ENCODE results near the gene CREBBP.
"Not testable (repeated sequence)": the region's sequence is repeated elsewhere in the genome, so short reads cannot be mapped to it uniquely, and the experiment has no call there.

CREBBP gene

GRCh38 chr16:3715430-3715829 is 165.1 kb downstream of the CREBBP start:
- DNase-seq (ENCODE audit: low read depth in 2 of 2), result no peak

- DNase-seq (ENCODE audit: low read depth in 2 of 2), result not testable (repeated sequence)
Measured at GRCh38 chr16:3714378-3714777, 166.1 kb downstream of the CREBBP start.

GRCh38 chr16:3713587-3714242 is 166.8 kb downstream of the CREBBP start:
- no peak for DNase-seq (ENCODE audit: low read depth in 2 of 2)

- DNase-seq (ENCODE audit: low read depth in 2 of 2), result no peak
Measured at GRCh38 chr16:3712861-3713372, 167.6 kb downstream of the CREBBP start.

DNA sequence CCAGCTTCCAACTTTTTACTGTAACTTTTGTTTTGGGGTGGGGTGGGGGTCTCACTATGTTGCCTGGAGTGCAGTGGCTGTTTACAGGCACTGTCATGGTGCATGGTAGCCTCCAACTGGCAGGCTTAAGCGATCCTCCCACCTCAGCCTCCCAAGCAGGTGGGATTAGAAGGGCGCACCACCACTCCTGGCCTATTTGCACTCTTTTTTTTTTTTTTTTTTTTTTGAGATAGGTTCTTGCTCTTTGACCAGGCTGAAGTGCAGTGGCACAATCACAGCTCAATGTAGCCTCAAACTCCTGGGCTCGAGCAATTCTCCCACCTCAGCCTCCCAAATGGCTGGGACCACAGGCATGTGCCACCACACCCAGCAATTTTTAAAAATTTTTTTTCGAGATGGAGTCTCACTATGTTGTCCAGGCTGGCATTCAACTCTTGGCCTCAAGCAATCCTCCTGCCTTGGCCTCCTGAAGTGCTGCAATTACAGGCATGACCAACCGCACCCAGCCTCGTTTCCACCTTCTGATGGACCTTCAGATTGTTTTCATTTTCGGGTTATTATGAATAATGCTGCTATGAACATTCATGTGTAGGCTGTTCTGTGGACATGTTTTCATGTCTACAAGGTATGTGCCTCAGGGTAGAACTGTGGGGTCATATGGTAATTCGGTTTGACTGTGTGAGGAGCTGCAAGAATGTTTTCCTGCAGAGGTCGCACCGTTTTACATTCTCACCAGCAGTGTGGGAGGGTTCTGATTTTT is 174.1 kb downstream of the CREBBP start:
- no peak for DNase-seq (ENCODE audit: low read depth in 2 of 2)

GRCh38 chr16:3702082-3702481 is 178.4 kb downstream of the CREBBP start:
- DNase-seq (ENCODE audit: low read depth in 2 of 2), result no peak

- no peak for DNase-seq (ENCODE audit: low read depth in 2 of 2)
Measured at GRCh38 chr16:3701531-3701930, 179.0 kb downstream of the CREBBP start.

GRCh38 chr16:3698941-3699340 is 181.6 kb downstream of the CREBBP start:
- DNase-seq (ENCODE audit: low read depth in 2 of 2), result no peak

GRCh38 chr16:3696425-3697218 is 183.9 kb downstream of the CREBBP start:
- DNase-seq (ENCODE audit: low read depth in 2 of 2), result no peak

DNA sequence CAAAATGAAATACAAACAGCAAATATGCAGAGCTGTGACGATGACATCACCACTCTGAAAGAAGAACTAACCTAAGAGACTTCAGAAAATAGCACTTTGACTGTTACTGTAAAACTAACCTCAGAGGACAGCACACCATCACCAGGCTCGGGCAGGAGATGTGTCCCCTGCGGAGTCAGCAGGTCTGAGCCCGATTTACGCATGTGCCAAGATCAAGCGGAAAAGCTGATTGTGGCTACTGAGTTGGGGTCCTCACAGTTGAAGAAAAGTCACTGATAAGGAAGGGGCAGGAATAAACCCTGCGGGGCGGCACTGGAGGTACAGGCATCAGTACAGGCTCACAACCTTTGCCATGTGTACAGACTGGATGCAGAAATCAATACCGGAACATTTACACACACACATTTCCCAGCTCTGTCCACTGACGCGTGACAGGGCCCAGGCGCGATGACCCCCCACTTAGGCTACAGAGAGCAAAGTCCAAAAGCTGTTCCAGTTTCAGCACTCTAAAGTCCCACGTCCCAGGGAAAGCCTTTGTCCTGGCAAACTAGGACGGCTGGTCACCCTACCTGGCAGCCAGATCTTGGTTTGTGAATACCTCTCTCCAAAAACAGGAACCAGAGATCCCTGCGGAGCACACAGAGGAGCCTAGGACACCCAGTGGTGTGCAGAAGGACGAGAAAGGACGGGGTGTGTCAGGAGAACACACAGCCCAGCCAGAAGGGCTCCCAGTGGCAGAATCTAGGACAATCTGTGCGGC is 184.7 kb downstream of the CREBBP start:
- no peak for DNase-seq (ENCODE audit: low read depth in 2 of 2)

DNA sequence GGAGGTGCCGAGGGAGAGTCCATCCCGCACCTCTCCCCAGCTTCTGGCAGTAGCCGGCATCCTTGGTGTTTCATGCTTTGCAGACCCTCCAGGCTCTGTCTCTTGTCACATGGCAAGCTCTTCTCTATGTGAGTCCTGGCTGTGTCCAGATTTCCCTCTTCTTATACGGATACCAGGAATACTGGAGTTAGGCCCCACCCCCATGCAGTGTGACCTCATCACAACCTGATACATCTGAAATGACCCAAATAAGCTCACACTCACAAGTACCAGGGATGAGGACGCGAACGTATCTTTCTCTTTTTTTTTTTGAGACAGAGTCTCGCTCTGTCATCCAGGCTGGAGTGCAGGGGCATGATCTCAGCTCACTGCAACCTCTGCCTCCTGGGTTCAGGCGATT is 186.5 kb downstream of the CREBBP start:
- DNase-seq (ENCODE audit: low read depth in 2 of 2), result no peak

GRCh38 chr16:3691761-3692160 is 188.8 kb downstream of the CREBBP start:
- no peak for DNase-seq (ENCODE audit: low read depth in 2 of 2)

GRCh38 chr16:3690980-3691720 is 189.4 kb downstream of the CREBBP start:
- no peak for DNase-seq (ENCODE audit: low read depth in 2 of 2)

- peak; percentile 74 to 75 for DNase-seq (ENCODE audit: low read depth in 2 of 2)
Measured at GRCh38 chr16:3690470-3690928, 190.0 kb downstream of the CREBBP start.

DNA sequence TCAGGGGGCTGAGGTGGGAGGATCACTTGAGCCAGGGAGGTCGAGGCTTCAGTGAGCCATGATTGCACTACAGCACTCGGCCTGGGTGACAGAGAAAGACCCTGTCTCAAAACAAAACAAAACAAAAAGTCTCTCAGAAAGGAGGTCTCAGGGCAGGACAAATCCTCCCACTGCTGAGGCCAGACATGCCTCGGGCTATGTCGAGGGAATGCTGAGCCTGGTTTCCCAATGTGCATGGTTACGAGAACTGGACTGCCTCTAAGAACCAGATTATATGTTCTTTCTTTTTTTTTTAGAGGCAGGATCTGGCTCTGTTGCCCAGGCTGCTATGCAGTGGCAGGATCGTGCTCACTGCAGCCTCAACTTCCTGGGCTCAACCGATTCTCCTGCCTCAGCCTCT is 190.8 kb downstream of the CREBBP start:
- DNase-seq (ENCODE audit: low read depth in 2 of 2), result no peak

DNA sequence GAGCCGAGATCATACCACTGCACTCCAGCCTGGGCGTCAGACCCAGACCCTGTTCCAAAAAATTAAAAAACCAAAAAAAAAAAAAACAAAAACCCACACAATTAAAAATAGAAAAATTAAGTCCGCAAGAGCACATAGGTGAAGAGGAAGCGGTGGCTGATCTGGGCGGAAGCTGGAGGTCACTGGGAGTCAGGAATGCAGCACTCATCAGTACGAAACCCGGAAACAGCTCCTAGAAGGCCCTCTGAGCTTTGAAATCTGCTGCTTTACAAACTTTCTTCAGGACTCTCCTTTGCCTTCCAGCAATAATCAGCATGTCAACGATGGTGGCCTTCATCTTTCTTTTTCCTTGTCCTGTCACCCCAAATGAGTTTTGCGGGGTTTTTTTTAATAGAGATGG is 192.7 kb downstream of the CREBBP start:
- DNase-seq (ENCODE audit: low read depth in 2 of 2), result no peak

DNA sequence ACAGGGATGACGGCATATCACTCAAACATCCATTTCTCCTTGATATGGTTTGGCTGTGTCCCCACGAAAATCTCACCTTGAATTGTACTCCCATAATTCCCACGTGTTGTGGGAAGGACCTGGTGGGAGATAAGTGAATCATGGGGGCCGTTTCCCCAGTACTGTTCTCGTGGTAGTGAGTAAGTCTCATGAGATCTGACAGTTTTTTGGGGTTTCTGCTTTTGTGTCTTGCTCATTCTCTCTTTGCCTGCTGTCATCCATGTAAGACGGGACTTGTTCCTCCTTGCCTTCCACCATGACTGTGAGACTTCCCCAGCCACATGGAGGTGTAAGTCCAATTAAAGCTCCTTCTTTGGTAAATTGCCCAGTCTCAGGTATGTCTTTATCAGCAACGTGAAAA is 193.5 kb downstream of the CREBBP start:
- no peak for DNase-seq (ENCODE audit: low read depth in 2 of 2)

- no peak for DNase-seq (ENCODE audit: low read depth in 2 of 2)
Measured at GRCh38 chr16:3681206-3681605, 199.3 kb downstream of the CREBBP start.

DNA sequence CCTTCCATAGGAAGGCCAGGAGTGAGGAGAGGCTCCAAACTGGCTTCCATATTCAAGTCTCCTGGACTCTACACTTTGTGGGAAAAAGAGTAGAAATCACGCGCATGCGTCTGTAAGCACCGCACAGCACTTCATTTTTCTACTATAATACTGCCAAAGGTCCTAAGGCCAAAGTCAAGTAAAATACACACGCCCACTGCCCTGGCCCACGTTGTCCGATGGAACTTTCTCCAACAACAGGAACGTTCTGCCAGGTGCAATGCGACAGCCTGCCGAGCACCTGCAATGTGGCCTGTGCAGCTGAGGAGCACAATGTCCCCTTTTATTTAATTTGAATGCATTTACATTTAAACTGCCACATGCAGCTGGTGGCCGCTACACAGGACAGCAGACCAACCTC is 202.5 kb downstream of the CREBBP start:
- no peak for DNase-seq (ENCODE audit: low read depth in 2 of 2)

- DNase-seq (ENCODE audit: low read depth in 2 of 2), result no peak
Measured at GRCh38 chr16:3675601-3676130, 204.8 kb downstream of the CREBBP start.

All from stimulated activated CD8-positive, alpha-beta memory T cell treated with anti-CD3 and anti-CD28 coated beads, Interleukin-2, amount 100 ng/mL, for 48 hours (primary cell).